ES-I3 (cell line): Measurements from ENCODE around the gene ENOSF1.

ENCODE experiments used
- H3K36me3 ChIP-seq: 2 replicates; pipeline ENCODE4 v1.6.1; 2013; ENCODE audit warnings: mild to moderate bottlenecking, low read length, control low read depth, moderate library complexity; ENCODE audit not compliant: insufficient read depth
- H3K4me1 ChIP-seq: 2 replicates; pipeline ENCODE4 v1.6.1; 2013; ENCODE audit warnings: mild to moderate bottlenecking, control low read depth, low read length; ENCODE audit not compliant: insufficient read depth
- H3K9ac ChIP-seq: 2 replicates; pipeline ENCODE4 v1.6.1; 2013; ENCODE audit warnings: low read depth, mild to moderate bottlenecking, low read length, moderate library complexity
- H3K9me3 ChIP-seq: 2 replicates; pipeline ENCODE4 v1.6.1; 2013; ENCODE audit warnings: mild to moderate bottlenecking, low read length, moderate library complexity; ENCODE audit not compliant: control insufficient read depth, insufficient read depth

Gene ENOSF1

DNA sequence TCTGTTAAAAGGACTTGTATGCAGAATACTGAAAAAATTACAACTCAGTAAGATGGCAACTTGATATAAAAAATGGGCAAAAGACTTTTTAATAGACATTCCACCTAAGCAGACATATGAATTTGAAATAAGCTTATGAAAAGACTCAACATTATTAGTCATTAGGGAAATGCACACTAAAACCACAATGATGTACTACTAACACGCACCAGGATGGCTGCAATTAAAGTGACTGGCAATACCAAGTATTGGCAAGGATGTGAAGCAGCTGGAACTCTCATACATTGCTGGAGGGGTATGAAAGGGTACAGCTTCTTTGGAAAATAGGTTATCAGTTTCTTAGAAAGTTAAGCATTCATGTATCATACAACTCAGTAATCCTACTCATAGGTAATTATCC, 3.2 kb upstream of the ENOSF1 start:
- Histone ChIP-seq H3K9me3 (peaks cover 2% of the 10 kb centered on the region; the same call in 1 of the 2 replicates), H3K36me3 (no peaks in the 10 kb centered on the region), H3K9ac (no peak overlapping the region)

DNA sequence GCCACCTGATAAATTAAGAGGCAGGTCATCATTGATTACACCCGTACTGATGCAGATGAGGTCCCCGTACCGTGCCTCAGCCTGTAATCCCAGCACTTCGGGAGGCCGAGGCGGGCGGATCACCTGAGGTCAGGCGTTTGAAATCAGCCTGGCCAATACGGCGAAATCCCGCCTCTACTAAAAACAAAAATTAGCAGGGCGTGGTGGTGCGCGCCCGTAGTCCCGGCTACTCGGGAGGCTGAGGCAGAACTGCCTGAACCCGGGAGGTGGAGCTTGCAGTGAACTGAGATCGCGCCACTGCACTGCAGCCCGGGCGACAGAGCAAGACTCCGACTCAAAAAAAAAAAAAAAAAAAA, 683 bp upstream of the ENOSF1 start:
- Histone ChIP-seq H3K9ac (peak overlapping the region; percentile 39), H3K9me3 (peaks cover 2% of the 10 kb centered on the region; the same call in 1 of the 2 replicates), H3K4me1 (no peaks in the 10 kb centered on the region), H3K36me3 (no peaks in the 10 kb centered on the region; the same call in 1 of the 2 replicates)

More for the DNA sequence above, 3.2 kb upstream of the ENOSF1 start:
- H3K4me1 ChIP-seq, result no peaks in the 10 kb centered on the region

DNA sequence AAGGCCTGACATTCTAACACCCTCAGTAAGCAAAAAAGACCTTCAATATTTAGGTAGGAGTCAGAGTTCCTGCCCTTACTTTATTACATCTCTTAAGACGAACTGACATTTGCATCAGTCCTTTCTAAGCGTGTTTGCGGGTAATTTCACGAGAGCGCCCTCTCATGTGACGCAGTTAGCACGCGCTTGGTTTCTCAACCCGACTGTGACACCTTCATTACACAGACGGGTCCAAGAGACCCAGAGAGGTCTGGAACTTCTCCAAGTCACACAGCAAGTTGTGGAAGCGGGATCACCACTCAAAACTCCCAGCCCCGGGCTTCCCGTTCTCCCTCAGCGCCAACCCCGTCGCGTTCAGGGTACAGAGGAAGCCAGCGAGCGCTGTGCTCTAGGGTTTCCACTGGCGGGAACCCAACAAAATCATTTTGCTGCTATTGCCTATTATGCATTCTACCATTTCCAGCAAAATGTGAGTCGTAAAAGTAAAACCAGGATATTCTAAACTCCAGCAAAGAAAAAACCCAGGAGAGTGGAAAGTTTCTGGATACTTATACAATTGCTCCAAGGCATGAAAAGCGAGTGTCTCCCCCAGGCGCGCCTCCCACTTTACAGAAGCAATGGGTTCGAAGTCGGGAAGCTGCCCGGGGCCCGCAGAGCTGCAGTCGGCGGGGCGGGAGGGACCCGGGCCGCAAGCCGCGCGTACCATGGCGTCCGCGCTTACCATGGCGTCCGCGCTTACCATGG, 601 bp downstream of the ENOSF1 start:
- Histone ChIP-seq H3K36me3 (no peaks in the 10 kb centered on the region; the same call in 1 of the 2 replicates), H3K9me3 (peaks cover 2% of the 10 kb centered on the region; the same call in 1 of the 2 replicates), H3K9ac (peak overlapping the region; percentile 95), H3K4me1 (no peaks in the 10 kb centered on the region)

- Histone ChIP-seq H3K4me1 (no peaks in the 10 kb centered on the region), H3K9me3 (peaks cover 2% of the 10 kb centered on the region; the same call in 1 of the 2 replicates), H3K9ac (peak overlapping the region; percentile 95), H3K36me3 (no peaks in the 10 kb centered on the region; the same call in 1 of the 2 replicates)
Measured at GRCh38 chr18:711310-711656, 1.1 kb downstream of the ENOSF1 start.

DNA sequence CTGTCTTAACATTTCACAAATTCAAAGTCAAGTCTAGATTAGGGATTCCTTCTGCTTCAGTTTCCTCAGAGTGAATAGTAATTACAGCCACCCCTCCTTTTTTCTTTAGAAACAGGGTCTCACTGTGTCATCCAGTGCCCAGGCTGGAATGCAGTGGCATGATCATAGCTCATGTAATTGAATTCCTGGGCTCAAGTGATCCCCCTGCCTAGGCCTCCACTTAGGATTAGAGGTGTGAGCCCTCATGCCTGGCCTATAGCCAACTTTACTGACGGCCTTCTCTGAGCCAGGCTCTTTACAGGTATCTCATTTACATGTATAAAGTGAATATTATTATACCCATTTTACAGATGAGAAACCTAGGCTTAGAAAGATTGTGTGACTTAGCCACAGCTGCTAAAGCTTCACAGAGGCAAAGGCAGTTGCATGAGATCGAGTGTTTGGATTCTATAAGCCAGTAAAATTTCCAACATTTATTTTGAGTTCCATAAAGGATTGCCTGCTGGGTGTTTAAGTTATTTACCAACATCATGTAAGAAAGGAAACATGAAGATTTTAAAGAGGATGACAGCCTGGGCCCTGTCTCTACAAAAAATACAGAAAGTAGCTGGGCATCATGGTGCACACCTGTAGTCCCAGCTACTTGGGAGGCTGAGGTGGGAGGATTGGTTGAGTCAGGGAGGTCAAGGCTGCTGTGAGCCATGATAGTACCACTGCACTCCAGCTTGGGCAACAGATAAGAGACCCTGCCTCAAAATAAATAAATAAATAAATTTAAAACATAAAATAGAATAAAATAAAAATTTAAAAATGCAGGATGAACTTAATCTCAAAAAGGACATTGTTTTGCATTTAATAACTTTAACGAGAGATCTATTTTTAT, 1.8 kb downstream of the ENOSF1 start:
- H3K4me1 ChIP-seq, result no peaks in the 10 kb centered on the region
- H3K36me3 ChIP-seq, result no peaks in the 10 kb centered on the region; the same call in 1 of the 2 replicates
- peaks cover 2% of the 10 kb centered on the region; the same call in 1 of the 2 replicates for H3K9me3 ChIP-seq
- H3K9ac ChIP-seq, result no peak overlapping the region; the same call in 1 of the 2 replicates

GRCh38 chr18:709771-710170, 2.7 kb downstream of the ENOSF1 start:
- no peaks in the 10 kb centered on the region; the same call in 1 of the 2 replicates for H3K36me3 ChIP-seq
- H3K9ac ChIP-seq, result no peak overlapping the region
- H3K9me3 ChIP-seq, result peaks cover 2% of the 10 kb centered on the region; the same call in 1 of the 2 replicates

DNA sequence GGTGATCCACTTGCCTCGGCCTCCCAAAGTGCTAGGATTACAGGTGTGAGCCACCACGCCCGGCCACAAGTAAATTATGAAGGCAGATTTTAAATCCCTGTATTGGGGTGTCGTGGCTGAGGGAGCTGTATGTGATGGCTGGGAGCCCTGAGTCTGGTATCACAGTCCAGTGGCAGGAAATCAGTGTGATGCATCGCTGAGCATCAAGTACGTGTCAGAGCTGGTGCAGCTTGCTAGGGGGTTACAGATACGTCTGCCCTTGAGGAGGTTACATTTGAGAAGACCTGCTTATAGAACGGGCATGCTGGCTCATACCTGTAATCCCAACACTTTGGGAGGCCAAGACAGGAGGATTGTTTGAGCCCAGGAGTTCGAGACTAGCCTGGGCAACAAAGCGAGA, 4.3 kb downstream of the ENOSF1 start:
- no peaks in the 10 kb centered on the region; the same call in 1 of the 2 replicates for H3K36me3 ChIP-seq
- H3K9ac ChIP-seq, result no peak overlapping the region
- H3K9me3 ChIP-seq, result no peaks in the 10 kb centered on the region
- H3K4me1 ChIP-seq, result no peaks in the 10 kb centered on the region; the same call in 1 of the 2 replicates

More at GRCh38 chr18:709771-710170, 2.7 kb downstream of the ENOSF1 start:
- no peaks in the 10 kb centered on the region for H3K4me1 ChIP-seq

DNA sequence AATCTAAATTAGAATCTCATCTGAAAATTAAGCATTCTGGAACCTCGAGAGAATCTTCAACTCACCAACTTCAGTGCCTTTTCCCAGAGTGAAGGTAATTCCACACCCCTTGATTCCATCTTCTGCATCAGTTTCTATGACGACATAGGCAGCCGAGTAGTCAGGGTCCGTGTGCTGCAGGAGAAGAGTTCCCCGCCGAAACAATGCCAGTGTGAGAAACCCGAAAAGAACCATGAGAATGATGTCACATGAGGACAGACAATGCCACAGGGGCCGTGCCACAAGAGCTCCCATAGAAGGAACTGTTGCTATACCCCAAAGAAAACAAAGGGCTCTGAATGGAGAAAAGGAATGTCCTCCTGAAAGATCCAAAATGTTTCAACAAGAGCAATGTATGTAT, 6.0 kb downstream of the ENOSF1 start:
- no peaks in the 10 kb centered on the region; the same call in 1 of the 2 replicates for H3K4me1 ChIP-seq
- no peaks in the 10 kb centered on the region for H3K9me3 ChIP-seq
- no peak overlapping the region for H3K9ac ChIP-seq
- no peaks in the 10 kb centered on the region; the same call in 1 of the 2 replicates for H3K36me3 ChIP-seq

DNA sequence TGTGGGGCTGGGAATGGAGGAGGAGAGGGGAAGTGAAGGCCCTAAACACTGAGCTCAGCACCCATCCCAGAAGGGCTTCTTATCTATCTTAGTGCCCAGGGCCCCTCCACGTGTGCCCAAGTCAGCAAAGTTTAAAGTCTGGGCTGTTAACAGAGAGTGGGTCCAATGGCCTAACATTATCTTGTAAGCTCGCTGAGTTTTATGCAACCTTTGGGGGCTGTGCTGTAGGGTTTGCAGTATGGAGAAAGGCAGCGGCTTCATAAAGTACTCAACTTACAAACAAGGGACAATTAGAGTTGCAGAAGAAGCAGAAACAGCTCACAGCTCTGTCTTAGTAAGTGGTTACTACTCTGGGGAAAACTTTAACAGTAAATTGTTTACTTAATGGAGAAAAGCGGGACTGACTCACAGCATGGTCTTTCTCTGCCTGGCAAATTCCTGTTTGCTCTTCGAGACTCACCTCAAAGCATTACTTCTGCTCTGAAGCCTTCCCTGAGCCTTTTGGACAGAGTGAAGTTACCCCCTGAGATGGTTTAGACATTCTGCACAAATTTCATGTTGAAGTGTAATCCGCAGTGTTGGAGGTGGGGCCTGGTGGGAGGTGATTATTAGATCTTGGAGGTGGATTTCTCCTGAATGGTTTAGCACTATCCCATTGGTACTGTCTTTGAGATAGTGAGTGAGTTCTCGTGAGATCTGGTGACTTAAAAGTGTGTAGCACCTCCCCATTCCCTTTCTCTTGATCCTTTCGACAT, 9.0 kb downstream of the ENOSF1 start:
- Histone ChIP-seq H3K4me1 (no peaks in the 10 kb centered on the region; the same call in 1 of the 2 replicates), H3K9ac (no peak overlapping the region), H3K9me3 (no peaks in the 10 kb centered on the region), H3K36me3 (no peaks in the 10 kb centered on the region; the same call in 1 of the 2 replicates)

DNA sequence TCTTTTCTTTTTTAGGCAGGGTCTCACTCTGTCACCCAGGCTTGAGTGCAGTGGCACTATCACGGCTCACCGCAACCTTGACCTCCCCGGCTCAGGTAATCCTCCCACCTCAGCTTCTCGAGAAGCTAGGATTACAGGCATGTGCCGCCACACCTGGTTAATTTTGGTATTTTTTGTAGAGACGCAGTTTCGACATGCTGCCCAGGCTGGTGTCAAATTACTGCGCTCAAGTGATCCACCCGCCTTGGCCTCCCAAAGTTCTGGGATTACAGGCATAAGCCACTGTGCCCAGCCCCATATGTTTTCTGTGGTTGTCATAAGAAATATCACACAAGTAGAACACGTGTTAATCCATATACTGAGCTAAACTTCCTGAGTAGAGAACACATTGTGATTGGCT, 14.6 kb downstream of the ENOSF1 start:
- Histone ChIP-seq H3K4me1 (no peaks in the 10 kb centered on the region), H3K9me3 (no peaks in the 10 kb centered on the region), H3K9ac (no peak overlapping the region), H3K36me3 (peaks cover under 1% of the 10 kb centered on the region)

DNA sequence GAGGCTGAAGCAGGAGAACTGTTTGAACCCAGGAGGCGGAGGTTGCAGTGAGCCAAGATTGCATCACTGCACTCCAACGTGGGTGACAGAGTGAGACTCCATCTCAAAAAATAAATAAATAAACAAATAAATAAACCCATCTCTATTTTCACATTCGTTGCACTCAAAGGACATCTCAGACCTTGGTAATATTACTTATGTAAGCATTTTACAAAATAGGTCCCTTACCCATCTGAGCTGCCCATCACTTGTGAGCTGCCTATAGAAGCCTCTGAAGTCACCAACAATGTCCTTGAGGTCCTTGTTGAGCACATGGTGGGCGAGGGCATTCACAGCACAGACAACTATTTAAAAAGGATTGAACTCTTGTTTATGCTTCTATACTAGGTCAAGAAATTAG, 15.4 kb downstream of the ENOSF1 start:
- H3K36me3 ChIP-seq, result peaks cover 5% of the 10 kb centered on the region
- no peaks in the 10 kb centered on the region for H3K4me1 ChIP-seq
- no peaks in the 10 kb centered on the region for H3K9me3 ChIP-seq
- H3K9ac ChIP-seq, result no peak overlapping the region

- Histone ChIP-seq H3K9me3 (no peaks in the 10 kb centered on the region), H3K9ac (no peak overlapping the region), H3K36me3 (peaks cover 7% of the 10 kb centered on the region), H3K4me1 (no peaks in the 10 kb centered on the region)
Measured at GRCh38 chr18:693466-694187, 18.8 kb downstream of the ENOSF1 start.

- Histone ChIP-seq H3K4me1 (no peaks in the 10 kb centered on the region), H3K36me3 (peaks cover 7% of the 10 kb centered on the region), H3K9me3 (no peaks in the 10 kb centered on the region), H3K9ac (no peak overlapping the region)
Measured at GRCh38 chr18:692824-693223, 19.6 kb downstream of the ENOSF1 start.
